ENCODE data around the gene CPPED1. TPM values are rescaled to one million over a fixed set of nuclear protein-coding genes. Genes with fewer than 3 reads are reported as not detected.

Gene CPPED1
- total RNA-seq, 1 experiment from 2014 or later = 7.7 TPM

DNA sequence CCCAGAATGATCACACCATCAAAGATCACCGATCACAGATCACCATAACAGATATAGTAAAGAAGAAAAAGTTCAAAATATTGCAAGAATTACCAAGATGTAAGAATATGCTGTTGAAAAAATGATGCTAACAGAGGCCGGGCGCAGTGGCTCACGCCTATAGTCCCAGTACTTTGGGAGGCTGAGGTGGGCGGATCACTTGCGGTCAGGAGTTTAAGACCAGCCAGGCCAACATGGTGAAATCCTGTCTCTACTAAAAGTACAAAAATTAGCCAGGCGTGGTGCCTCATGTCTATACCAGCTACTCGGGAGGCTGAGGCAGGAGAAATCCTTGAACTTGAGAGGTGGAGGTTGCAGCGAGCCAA lies 53.2 kb downstream of the CPPED1 start:
- Histone ChIP-seq H3K27ac (ENCODE audit: low read length) (no peak overlapping the region), H3K79me2 (ENCODE audit: low read length) (no peaks in the 10 kb centered on the region), H3K4me3 (ENCODE audit: low read length) (no peak overlapping the region), H3K9ac (ENCODE audit: low read length) (no peak overlapping the region), H3K4me2 (ENCODE audit: low read length) (no peak overlapping the region), H3K27me3 (ENCODE audit: low read length) (no peaks in the 10 kb centered on the region), H3F3A (ENCODE audit: low read length, unreplicated experiment) (no peaks in the 10 kb centered on the region), H3K36me3 (ENCODE audit: low read depth, low read length) (no peaks in the 10 kb centered on the region), H3K9me2 (replicated peaks; ENCODE audit: low read length) (no peaks in the 10 kb centered on the region), H3K4me1 (ENCODE audit: insufficient read depth, low read length) (no peaks in the 10 kb centered on the region), H4K20me1 (ENCODE audit: low read length) (no peaks in the 10 kb centered on the region), H2AFZ (ENCODE audit: low read length) (no peak overlapping the region), H3K9me3 (ENCODE audit: low read length) (no peaks in the 10 kb centered on the region)
- intact Hi-C loops (cut with micrococcal nuclease) = no loop called here
- BruUV-seq (replicated peaks) = no TSS peak
- DNase-seq = no peak
- TF ChIP-seq, protein P1, sequence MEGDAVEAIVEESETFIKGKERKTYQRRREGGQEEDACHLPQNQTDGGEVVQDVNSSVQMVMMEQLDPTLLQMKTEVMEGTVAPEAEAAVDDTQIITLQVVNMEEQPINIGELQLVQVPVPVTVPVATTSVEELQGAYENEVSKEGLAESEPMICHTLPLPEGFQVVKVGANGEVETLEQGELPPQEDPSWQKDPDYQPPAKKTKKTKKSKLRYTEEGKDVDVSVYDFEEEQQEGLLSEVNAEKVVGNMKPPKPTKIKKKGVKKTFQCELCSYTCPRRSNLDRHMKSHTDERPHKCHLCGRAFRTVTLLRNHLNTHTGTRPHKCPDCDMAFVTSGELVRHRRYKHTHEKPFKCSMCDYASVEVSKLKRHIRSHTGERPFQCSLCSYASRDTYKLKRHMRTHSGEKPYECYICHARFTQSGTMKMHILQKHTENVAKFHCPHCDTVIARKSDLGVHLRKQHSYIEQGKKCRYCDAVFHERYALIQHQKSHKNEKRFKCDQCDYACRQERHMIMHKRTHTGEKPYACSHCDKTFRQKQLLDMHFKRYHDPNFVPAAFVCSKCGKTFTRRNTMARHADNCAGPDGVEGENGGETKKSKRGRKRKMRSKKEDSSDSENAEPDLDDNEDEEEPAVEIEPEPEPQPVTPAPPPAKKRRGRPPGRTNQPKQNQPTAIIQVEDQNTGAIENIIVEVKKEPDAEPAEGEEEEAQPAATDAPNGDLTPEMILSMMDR (conservative IDR thresholded peaks at IDR 0.05; ENCODE audit: low read depth, low read length) = no peak
- ChIA-PET CTCF (no interaction called here), POLR2A (ENCODE audit: unreplicated experiment) (no interaction called here)
- no peak for ATAC-seq

DNA sequence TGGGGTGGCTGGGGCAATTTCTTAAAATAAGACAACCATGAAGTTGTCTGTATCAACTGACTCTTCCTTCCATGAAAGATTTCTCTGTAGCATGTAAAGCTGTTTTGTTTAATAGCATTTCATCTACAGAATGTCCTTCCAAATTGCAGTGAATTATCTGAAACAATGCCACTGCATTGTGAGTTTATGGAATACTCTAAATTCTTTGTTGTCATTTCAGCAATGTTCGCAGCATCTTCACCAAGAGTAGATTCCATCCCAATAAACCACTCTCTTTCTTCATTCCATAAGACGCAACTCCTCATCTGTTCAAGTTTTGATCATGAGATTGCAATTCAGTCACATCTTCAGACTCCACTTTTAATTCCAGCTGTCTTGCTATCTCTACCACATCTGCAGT lies 54.6 kb downstream of the CPPED1 start:
- TF ChIP-seq EZH2 (IDR thresholded peaks at IDR 0.05; ENCODE audit: low read length, unreplicated experiment) (no peak), EZH2phosphoT487 (IDR thresholded peaks at IDR 0.05; ENCODE audit: borderline replicate concordance, low read length) (no peak)
- TF ChIP-seq, protein P1 (conservative IDR thresholded peaks at IDR 0.05; ENCODE audit: low read depth, low read length) = no peak
- Histone ChIP-seq H3K36me3 (ENCODE audit: low read depth, low read length) (no peaks in the 10 kb centered on the region), H3F3A (ENCODE audit: low read length, unreplicated experiment) (no peaks in the 10 kb centered on the region), H3K9me3 (ENCODE audit: low read length) (no peaks in the 10 kb centered on the region), H2AFZ (ENCODE audit: low read length) (no peak overlapping the region), H3K9ac (ENCODE audit: low read length) (no peak overlapping the region), H3K79me2 (ENCODE audit: low read length) (no peaks in the 10 kb centered on the region), H3K27ac (ENCODE audit: low read length) (no peak overlapping the region), H4K20me1 (ENCODE audit: low read length) (no peaks in the 10 kb centered on the region), H3K4me3 (ENCODE audit: low read length) (no peak overlapping the region), H3K4me1 (ENCODE audit: insufficient read depth, low read length) (no peaks in the 10 kb centered on the region), H3K9me2 (replicated peaks; ENCODE audit: low read length) (no peaks in the 10 kb centered on the region), H3K4me2 (ENCODE audit: low read length) (no peak overlapping the region), H3K27me3 (ENCODE audit: low read length) (no peaks in the 10 kb centered on the region)
- DNase-seq (no peak), ATAC-seq (no peak)
- POLR2A ChIA-PET (ENCODE audit: unreplicated experiment) = no interaction called here
- intact Hi-C loops (cut with micrococcal nuclease) = no loop called here
- CTCF ChIA-PET = no interaction called here
- no TSS peak for BruUV-seq (replicated peaks)

DNA sequence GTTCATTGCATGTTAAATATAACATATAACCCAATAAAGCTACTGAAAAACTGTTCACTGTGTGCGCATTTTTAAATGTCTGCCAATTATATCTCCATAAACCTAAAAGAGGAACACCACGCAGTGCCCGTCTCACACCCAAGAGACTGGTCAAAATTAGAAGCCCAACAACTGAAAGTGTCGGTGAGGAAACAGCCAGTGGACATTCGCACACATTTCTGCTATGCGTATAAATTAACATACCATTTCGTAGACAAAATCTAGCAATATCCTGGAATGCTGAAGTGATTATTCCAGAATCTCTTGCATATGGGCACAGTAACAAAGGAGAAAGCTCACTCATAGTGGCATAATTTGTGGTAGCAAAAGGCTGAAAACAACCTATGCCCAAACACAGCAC lies 55.9 kb downstream of the CPPED1 start:
- Histone ChIP-seq H3K36me3 (ENCODE audit: low read depth, low read length) (no peaks in the 10 kb centered on the region), H3K79me2 (ENCODE audit: low read length) (no peaks in the 10 kb centered on the region), H3K9me2 (replicated peaks; ENCODE audit: low read length) (no peaks in the 10 kb centered on the region), H3K27ac (ENCODE audit: low read length) (no peak overlapping the region), H3K9me3 (ENCODE audit: low read length) (no peaks in the 10 kb centered on the region), H3K4me2 (ENCODE audit: low read length) (no peak overlapping the region), H2AFZ (ENCODE audit: low read length) (no peak overlapping the region), H3K4me3 (ENCODE audit: low read length) (no peak overlapping the region), H3K4me1 (ENCODE audit: insufficient read depth, low read length) (no peaks in the 10 kb centered on the region), H3K9ac (ENCODE audit: low read length) (no peak overlapping the region), H4K20me1 (ENCODE audit: low read length) (no peaks in the 10 kb centered on the region), H3K27me3 (ENCODE audit: low read length) (no peaks in the 10 kb centered on the region), H3F3A (ENCODE audit: low read length, unreplicated experiment) (no peaks in the 10 kb centered on the region)
- TF ChIP-seq EZH2phosphoT487 (IDR thresholded peaks at IDR 0.05; ENCODE audit: borderline replicate concordance, low read length) (no peak), EZH2 (IDR thresholded peaks at IDR 0.05; ENCODE audit: low read length, unreplicated experiment) (no peak)
- TF ChIP-seq, protein P1 (conservative IDR thresholded peaks at IDR 0.05; ENCODE audit: low read depth, low read length) = no peak
- ATAC-seq (no peak), DNase-seq (no peak)
- ChIA-PET CTCF (no interaction called here), POLR2A (ENCODE audit: unreplicated experiment) (no interaction called here)
- intact Hi-C loops (cut with micrococcal nuclease) = no loop called here
- no TSS peak for BruUV-seq (replicated peaks)
